ENCODE results near the gene BRCC3.
"Not testable (repeated sequence)": the region's sequence is repeated elsewhere in the genome, so short reads cannot be mapped to it uniquely, and the experiment has no call there.

BRCC3 gene

GRCh38 chrX:155127465-155127864 is 56.2 kb downstream of the BRCC3 start:
- TF ChIP-seq CTCF (IDR thresholded peaks at IDR 0.05; ENCODE audit: low read depth, low read length), result no peak
- DNase-seq (ENCODE audit: extremely low read depth, low read depth), result no peak

- TF ChIP-seq CTCF (IDR thresholded peaks at IDR 0.05; ENCODE audit: low read depth, low read length), result no peak
- DNase-seq (ENCODE audit: extremely low read depth, low read depth), result no peak
Measured at GRCh38 chrX:155127940-155128339, 56.6 kb downstream of the BRCC3 start.

GRCh38 chrX:155132110-155132509 is 60.8 kb downstream of the BRCC3 start:
- no peak for TF ChIP-seq CTCF (IDR thresholded peaks at IDR 0.05; ENCODE audit: low read depth, low read length)
- no peak for DNase-seq (ENCODE audit: extremely low read depth, low read depth)

- no peak for DNase-seq (ENCODE audit: extremely low read depth, low read depth)
- TF ChIP-seq CTCF (IDR thresholded peaks at IDR 0.05; ENCODE audit: low read depth, low read length), result no peak
Measured at GRCh38 chrX:155134255-155134654, 62.9 kb downstream of the BRCC3 start.

- DNase-seq (ENCODE audit: extremely low read depth, low read depth), result no peak
- no peak for TF ChIP-seq CTCF (IDR thresholded peaks at IDR 0.05; ENCODE audit: low read depth, low read length)
Measured at GRCh38 chrX:155143959-155144548, 72.7 kb downstream of the BRCC3 start.

- no peak for TF ChIP-seq CTCF (IDR thresholded peaks at IDR 0.05; ENCODE audit: low read depth, low read length)
- no peak for DNase-seq (ENCODE audit: extremely low read depth, low read depth)
Measured at GRCh38 chrX:155144926-155145325, 73.6 kb downstream of the BRCC3 start.

- DNase-seq (ENCODE audit: extremely low read depth, low read depth), result not testable (repeated sequence)
Measured at GRCh38 chrX:155147612-155148011, 76.3 kb downstream of the BRCC3 start.

- not testable (repeated sequence) for DNase-seq (ENCODE audit: extremely low read depth, low read depth)
Measured at GRCh38 chrX:155148166-155148565, 76.9 kb downstream of the BRCC3 start.
